K562 (cell line): ENCODE measurements around the gene AMH. TPM values are rescaled to one million over a fixed set of nuclear protein-coding genes. Genes with fewer than 3 reads are reported as not detected.
A peak's percentile ranks its signal among the peaks of the same experiment; 100 is the strongest.

Experiments used
- ATAC-seq: fragments of 200-7000 bp; cut with Tn5 transposase; 3 replicates; pipeline ENCODE4 v1.9.1; 2020; ENCODE audit warnings: moderate library complexity
- BruUV-seq: library from RNA; stranded (reverse); fragments of 400-500 nt; replicated peaks from 2 replicates; lab custom pipeline; 2021; lab: Mats Ljungman, UMichigan
- CTCF ChIA-PET: fragments of 300-600 bp; formaldehyde crosslinking; extraction: SDS; loops from one replicate; lab custom pipeline; 2021; ENCODE audit warnings: low intra/inter-chr PET ratio; lab: Yijun Ruan, JAX
- POLR2A ChIA-PET: fragments of 300-600, 350-650 bp; sonication (Branson Sonifier 250); formaldehyde crosslinking; extraction: SDS; loops from one replicate; lab custom pipeline; 2021; ENCODE audit warnings: antibody characterized with exemption, inconsistent platforms; lab: Yijun Ruan, JAX
- DNase-seq, 4 experiments: peaks; one replicate each; pipeline versions ENCODE4 v3.0.0 to v3.0.0-alpha.2; 2011 to 2018; ENCODE audit warnings: low spot score in 3 of 4, mixed read lengths in 3 of 4; ENCODE audit errors: extremely low read depth in 1 of 4
- FAIRE-seq: peaks from 2 replicates; lab custom pipeline; 2011; peaks lifted over from hg19 to GRCh38; lab: Jason Lieb, UNC
- H2AFZ ChIP-seq: 2 replicates; pipeline ENCODE4 v1.6.0; 2011; ENCODE audit warnings: low read depth, low read length, control low read depth, inconsistent platforms
- H3K27ac ChIP-seq: fragments of 200-600 bp; 3 replicates; pipeline ENCODE4 v1.8.0; 2011; ENCODE audit warnings: low read depth, mild to moderate bottlenecking, control low read depth, inconsistent platforms, low read length, moderate library complexity, mixed read lengths; ENCODE audit errors: extremely low read depth
- H3K27me3 ChIP-seq, 2 experiments: fragments of 300-600 bp in 1 of 2; 2 replicates in 1 of 2; 3 replicates in 1 of 2; pipeline versions ENCODE4 v1.6.0 to v1.8.0; 2011; ENCODE audit warnings: inconsistent platforms in 2 of 2, low read length in 2 of 2, mild to moderate bottlenecking in 1 of 2, mixed read lengths in 1 of 2, moderate library complexity in 1 of 2; ENCODE audit not compliant: control insufficient read depth in 2 of 2, insufficient read depth in 2 of 2
- H3K36me3 ChIP-seq: fragments of 300-600 bp; 3 replicates; pipeline ENCODE4 v1.8.0; 2011; ENCODE audit warnings: mild to moderate bottlenecking, low read length, inconsistent platforms; ENCODE audit not compliant: control insufficient read depth, insufficient read depth
- H3K4me1 ChIP-seq, 2 experiments: fragments of 200-600 bp in 1 of 2; replicated peaks in 1 of 2; 2 replicates in 1 of 2; 3 replicates in 1 of 2; pipeline versions ENCODE4 v1.5.1 to v1.8.0; 2011; ENCODE audit warnings: inconsistent platforms in 2 of 2, low read length in 2 of 2, mild to moderate bottlenecking in 1 of 2, mixed read lengths in 1 of 2, moderate library complexity in 1 of 2; ENCODE audit not compliant: control insufficient read depth in 2 of 2, insufficient read depth in 2 of 2
- H3K4me2 ChIP-seq: 2 replicates; pipeline ENCODE4 v1.6.1; 2011; ENCODE audit warnings: low read length, control low read depth, inconsistent platforms, mixed read lengths; ENCODE audit not compliant: insufficient read depth
- H3K4me3 ChIP-seq: fragments of 200-600 bp; sonication (generic), shearing (Covaris generic); 2 replicates; pipeline ENCODE4 v1.5.1; 2016; ENCODE audit warnings: control low read depth, inconsistent platforms
- H3K79me2 ChIP-seq: fragments of 200-600 bp; 3 replicates; pipeline ENCODE4 v1.8.0; 2011; ENCODE audit warnings: low read length, inconsistent platforms; ENCODE audit not compliant: control insufficient read depth, insufficient read depth
- H3K9ac ChIP-seq, 2 experiments: 2 replicates each; pipeline versions ENCODE4 v1.6.0 to v1.6.1; 2011; ENCODE audit warnings: low read depth in 2 of 2, low read length in 2 of 2, control low read depth in 1 of 2, inconsistent platforms in 1 of 2, mild to moderate bottlenecking in 1 of 2, mixed read lengths in 1 of 2; ENCODE audit not compliant: insufficient read depth in 1 of 2
- H3K9me1 ChIP-seq: one replicate; pipeline ENCODE4 v1.6.0; 2011; ENCODE audit warnings: inconsistent platforms, mild to moderate bottlenecking, low read length, moderate library complexity; ENCODE audit not compliant: control insufficient read depth, insufficient read depth
- H3K9me3 ChIP-seq: replicated peaks from 2 replicates; pipeline ENCODE4 v1.5.1; 2011; ENCODE audit warnings: low read depth, low read length, inconsistent platforms; ENCODE audit not compliant: control insufficient read depth, insufficient read depth
- H4K20me1 ChIP-seq: replicated peaks from 2 replicates; pipeline ENCODE4 v1.6.1; 2011; ENCODE audit warnings: low read length, inconsistent platforms, mixed read lengths; ENCODE audit not compliant: control insufficient read depth, insufficient read depth
- HDGF ChIP-seq: fragments of 450-650 bp; IDR thresholded peaks from 2 replicates; pipeline ENCODE4 v1.6.1; 2016
- JUN ChIP-seq, 2 experiments: sonication (generic) in 1 of 2; formaldehyde crosslinking in 1 of 2; IDR thresholded peaks; 2 replicates each; pipeline versions ENCODE4 v1.6.1 to v1.8.0; 2012 to 2022; ENCODE audit warnings: borderline replicate concordance in 2 of 2, mild to moderate bottlenecking in 2 of 2, improper control_type of control experiment in 1 of 2, low read depth in 1 of 2, low read length in 1 of 2, missing genetic modification reagents in 1 of 2
- RFX1 ChIP-seq: fragments of 450-650 bp; IDR thresholded peaks from 2 replicates; pipeline ENCODE4 v1.6.1; 2016; ENCODE audit warnings: mild to moderate bottlenecking, moderate library complexity
- SIN3A ChIP-seq, 2 experiments: fragments of 150-350 bp in 1 of 2; IDR thresholded peaks; 2 replicates each; pipeline ENCODE4 v1.6.1; 2011 to 2016; ENCODE audit warnings: borderline replicate concordance in 2 of 2, low read depth in 2 of 2, low read length in 2 of 2, mild to moderate bottlenecking in 2 of 2, moderate library complexity in 2 of 2; ENCODE audit not compliant: control insufficient read depth in 1 of 2
- TCFL5 ChIP-seq: fragments of 250-450 bp; sonication (Bioruptor Pico); conservative IDR thresholded peaks from 2 replicates; pipeline ENCODE4 v1.6.1; 2021; ENCODE audit warnings: mild to moderate bottlenecking, moderate library complexity, matching md5 sums
- TEAD1 ChIP-seq, 2 experiments: fragments of 450-650 bp in 1 of 2; sonication (generic) in 1 of 2; formaldehyde crosslinking; IDR thresholded peaks; 2 replicates each; pipeline versions ENCODE4 v1.4.0 to v1.8.0; 2020 to 2022; ENCODE audit warnings: mild to moderate bottlenecking in 2 of 2, missing genetic modification reagents in 1 of 2
- ZNF830 ChIP-seq: fragments of 250-450 bp; sonication (Bioruptor Pico); IDR thresholded peaks from 2 replicates; pipeline ENCODE4 v1.5.0; 2021; ENCODE audit warnings: mild to moderate bottlenecking
- WGBS: fragments of 100-300 bp; shearing (Covaris generic); methylation state at CpG from one replicate; pipeline ENCODE4 v1.1.6; 2016; ENCODE audit warnings: low coverage, mixed read lengths; ENCODE audit not compliant: insufficient coverage; ENCODE audit errors: missing lambda C conversion rate; 5-methylcytosine and 5-hydroxymethylcytosine counted together
- in situ Hi-C: fragments of 300-500 bp; cut with MboI; formaldehyde crosslinking; loops from 4 replicates; pipeline ENCODE4 v1.15.0; 2018; ENCODE audit warnings: inconsistent platforms, mixed read lengths
- intact Hi-C: fragments of 100-400 bp; cut with micrococcal nuclease; formaldehyde crosslinking; loops from 2 replicates; pipeline ENCODE4 v1.14.2; 2022
- polyA plus RNA-seq, 8 experiments: library from polyadenylated mRNA; depleted of rRNA in 4 of 8; stranded (reverse) in 5 of 8; unstranded in 3 of 8; fragments of >200 nt; fragmentation: Nextera tagmentation in 2 of 8; fragmentation: Illumina TruSeq in 1 of 8; extraction: Ambion mirVana in 2 of 8; extraction: Trizol in 1 of 8; gene quantifications; 2 replicates each; pipeline versions ENCODE4 v1.2.1 to v1.2.3, GENCODE V29; 2011 to 2014; ENCODE audit warnings: inconsistent platforms in 1 of 8, missing spikeins in 1 of 8
- total RNA-seq, 7 experiments: library from RNA; depleted of rRNA in 6 of 7; stranded (reverse); fragments of >200 nt in 6 of 7; fragmentation: Illumina TruSeq in 2 of 7; extraction: Trizol in 2 of 7; gene quantifications; 2 replicates each; pipeline versions ENCODE4 v1.2.1 to v1.2.3, GENCODE V29; 2011 to 2021; ENCODE audit warnings: low replicate concordance in 1 of 7
- TF ChIP-seq, protein P1 (sequence below), 2 experiments: fragments of 450-650 bp; conservative IDR thresholded peaks; 2 replicates each; pipeline ENCODE4 v1.6.1; 2017; ENCODE audit warnings: mild to moderate bottlenecking in 2 of 2, moderate library complexity in 2 of 2
- TF ChIP-seq, protein P2 (sequence below): fragments of 450-650 bp; IDR thresholded peaks from 2 replicates; pipeline ENCODE4 v1.6.1; 2016; ENCODE audit warnings: low read depth, mild to moderate bottlenecking, moderate library complexity
- TF ChIP-seq, protein P3 (sequence below): sonication (generic); formaldehyde crosslinking; IDR thresholded peaks from 2 replicates; pipeline ENCODE4 v1.8.0; 2022; ENCODE audit warnings: mild to moderate bottlenecking, missing genetic modification reagents
- TF ChIP-seq, protein P4 (sequence below): sonication (generic); formaldehyde crosslinking; IDR thresholded peaks from 2 replicates; pipeline ENCODE4 v1.9.0; 2022; ENCODE audit warnings: mild to moderate bottlenecking, missing genetic modification reagents

AMH gene
- total and polyA plus RNA-seq, 9 of the 15 experiments (the other 6 are each of a cell fraction or from before 2014, with no cell fraction given): 0.29 to 27.4 (median 2.6) TPM; not detected in 2

DNA sequence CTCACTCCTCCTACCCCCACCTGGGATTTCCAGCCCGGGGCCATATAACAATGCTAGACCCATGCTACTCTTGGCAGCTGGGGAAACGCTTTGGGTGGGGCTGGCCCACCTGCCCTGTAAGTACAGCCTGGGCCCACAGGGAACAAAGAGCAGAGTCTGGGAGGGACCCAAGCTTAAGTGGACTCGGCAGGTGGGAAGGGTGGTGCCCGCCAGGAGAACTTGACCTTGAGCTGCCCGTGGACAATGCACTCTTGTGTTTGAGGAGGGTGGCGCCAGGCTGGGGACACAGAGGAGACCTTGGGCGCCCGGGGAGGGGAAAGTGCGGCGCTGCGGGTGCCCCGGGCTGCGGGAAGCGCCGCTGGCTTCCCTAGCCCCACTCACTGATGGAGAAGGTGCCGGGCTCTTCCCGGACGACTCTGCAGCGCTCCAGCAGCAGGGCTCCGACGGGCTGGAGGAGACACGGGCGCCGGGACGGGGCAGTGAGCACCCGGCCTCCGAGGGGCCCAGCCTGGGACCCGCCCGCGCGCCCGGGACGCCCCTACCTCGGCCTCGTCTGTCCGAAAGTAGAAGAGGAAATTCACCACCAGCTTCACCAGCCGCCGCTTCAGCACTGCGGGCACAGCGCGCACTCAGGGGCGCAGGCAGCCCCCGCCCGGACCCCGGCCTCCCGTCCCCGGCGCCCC lies 13.6 kb upstream of the AMH start:
- intact Hi-C loops (loop anchor here (1.0 to 2.0 kb wide), 4 partner anchors 27 to 156 kb away; no protein-coding TSS in a partner anchor), in situ Hi-C loops (loop anchor here (5.0 to 10.0 kb wide), 3 partner anchors 37 to 162 kb away; no protein-coding TSS in a partner anchor)
- no peaks in the 10 kb centered on the region for H3K9me3 ChIP-seq
- H3K4me2 ChIP-seq: peak overlapping the region; percentile 94
- FAIRE-seq (no peak), ATAC-seq (peak; percentile 3), DNase-seq (peak in 1 of 4 experiments; percentile 43)
- H3K4me1 ChIP-seq: peaks cover 19 to 71% of the 10 kb centered on the region in 2 experiments
- WGBS: 0% methylated on average over 23 of the region's 48 CpGs
- H3K9me1 ChIP-seq: peaks cover 8% of the 10 kb centered on the region
- POLR2A ChIA-PET: interaction anchor here (0.5 to 1.3 kb wide), 11 partner anchors 8 to 648 kb away, joined by 3 to 6 read pairs (median 4); no protein-coding TSS in a partner anchor
- peak overlapping the region; percentile 98 for H3K27ac ChIP-seq
- H4K20me1 ChIP-seq: peaks cover 39% of the 10 kb centered on the region
- no TSS peak for BruUV-seq
- H3K36me3 ChIP-seq: peaks cover 57% of the 10 kb centered on the region; the same call in 2 of the 3 replicates
- CTCF ChIA-PET: interaction anchor here (0.6 to 1.5 kb wide), 4 partner anchors 38 to 306 kb away, joined by 3 to 6 read pairs (median 4); no protein-coding TSS in a partner anchor
- no peaks in the 10 kb centered on the region for H3K27me3 ChIP-seq
- H3K9ac ChIP-seq: peak overlapping the region; percentile 90 to 98
- H3K79me2 ChIP-seq: peaks cover 78% of the 10 kb centered on the region
- H3K4me3 ChIP-seq: peak overlapping the region; percentile 97
- 0 out of 2 replicates have a peak overlapping the region, but pooled peaks have one; percentile 27 for H2AFZ ChIP-seq
- TF ChIP-seq TCFL5 (CRISPR knock-in tag): no peak
- TF ChIP-seq TEAD1 (CRISPR knock-in tag; IDR thresholded peaks at IDR 0.05): peak in 1 of 2 experiments; percentile 34; a peak in 1 of 4 replicates
- TF ChIP-seq, protein P1, sequence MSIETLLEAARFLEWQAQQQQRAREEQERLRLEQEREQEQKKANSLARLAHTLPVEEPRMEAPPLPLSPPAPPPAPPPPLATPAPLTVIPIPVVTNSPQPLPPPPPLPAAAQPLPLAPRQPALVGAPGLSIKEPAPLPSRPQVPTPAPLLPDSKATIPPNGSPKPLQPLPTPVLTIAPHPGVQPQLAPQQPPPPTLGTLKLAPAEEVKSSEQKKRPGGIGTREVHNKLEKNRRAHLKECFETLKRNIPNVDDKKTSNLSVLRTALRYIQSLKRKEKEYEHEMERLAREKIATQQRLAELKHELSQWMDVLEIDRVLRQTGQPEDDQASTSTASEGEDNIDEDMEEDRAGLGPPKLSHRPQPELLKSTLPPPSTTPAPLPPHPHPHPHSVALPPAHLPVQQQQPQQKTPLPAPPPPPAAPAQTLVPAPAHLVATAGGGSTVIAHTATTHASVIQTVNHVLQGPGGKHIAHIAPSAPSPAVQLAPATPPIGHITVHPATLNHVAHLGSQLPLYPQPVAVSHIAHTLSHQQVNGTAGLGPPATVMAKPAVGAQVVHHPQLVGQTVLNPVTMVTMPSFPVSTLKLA (conservative IDR thresholded peaks at IDR 0.05): no peak
- TF ChIP-seq, protein P2, sequence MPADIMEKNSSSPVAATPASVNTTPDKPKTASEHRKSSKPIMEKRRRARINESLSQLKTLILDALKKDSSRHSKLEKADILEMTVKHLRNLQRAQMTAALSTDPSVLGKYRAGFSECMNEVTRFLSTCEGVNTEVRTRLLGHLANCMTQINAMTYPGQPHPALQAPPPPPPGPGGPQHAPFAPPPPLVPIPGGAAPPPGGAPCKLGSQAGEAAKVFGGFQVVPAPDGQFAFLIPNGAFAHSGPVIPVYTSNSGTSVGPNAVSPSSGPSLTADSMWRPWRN: no peak
- TF ChIP-seq ZNF830: no peak
- no peak for TF ChIP-seq RFX1
- TF ChIP-seq HDGF: no peak
- no peak for TF ChIP-seq JUN (IDR thresholded peaks at IDR 0.05; ENCODE audit: borderline replicate concordance, low read depth, low read length)
- 0 out of 2 replicates have a peak, but pooled peaks have one; percentile 24 for TF ChIP-seq JUN (CRISPR knock-in tag; IDR thresholded peaks at IDR 0.05; ENCODE audit: borderline replicate concordance)
- TF ChIP-seq, protein P3, sequence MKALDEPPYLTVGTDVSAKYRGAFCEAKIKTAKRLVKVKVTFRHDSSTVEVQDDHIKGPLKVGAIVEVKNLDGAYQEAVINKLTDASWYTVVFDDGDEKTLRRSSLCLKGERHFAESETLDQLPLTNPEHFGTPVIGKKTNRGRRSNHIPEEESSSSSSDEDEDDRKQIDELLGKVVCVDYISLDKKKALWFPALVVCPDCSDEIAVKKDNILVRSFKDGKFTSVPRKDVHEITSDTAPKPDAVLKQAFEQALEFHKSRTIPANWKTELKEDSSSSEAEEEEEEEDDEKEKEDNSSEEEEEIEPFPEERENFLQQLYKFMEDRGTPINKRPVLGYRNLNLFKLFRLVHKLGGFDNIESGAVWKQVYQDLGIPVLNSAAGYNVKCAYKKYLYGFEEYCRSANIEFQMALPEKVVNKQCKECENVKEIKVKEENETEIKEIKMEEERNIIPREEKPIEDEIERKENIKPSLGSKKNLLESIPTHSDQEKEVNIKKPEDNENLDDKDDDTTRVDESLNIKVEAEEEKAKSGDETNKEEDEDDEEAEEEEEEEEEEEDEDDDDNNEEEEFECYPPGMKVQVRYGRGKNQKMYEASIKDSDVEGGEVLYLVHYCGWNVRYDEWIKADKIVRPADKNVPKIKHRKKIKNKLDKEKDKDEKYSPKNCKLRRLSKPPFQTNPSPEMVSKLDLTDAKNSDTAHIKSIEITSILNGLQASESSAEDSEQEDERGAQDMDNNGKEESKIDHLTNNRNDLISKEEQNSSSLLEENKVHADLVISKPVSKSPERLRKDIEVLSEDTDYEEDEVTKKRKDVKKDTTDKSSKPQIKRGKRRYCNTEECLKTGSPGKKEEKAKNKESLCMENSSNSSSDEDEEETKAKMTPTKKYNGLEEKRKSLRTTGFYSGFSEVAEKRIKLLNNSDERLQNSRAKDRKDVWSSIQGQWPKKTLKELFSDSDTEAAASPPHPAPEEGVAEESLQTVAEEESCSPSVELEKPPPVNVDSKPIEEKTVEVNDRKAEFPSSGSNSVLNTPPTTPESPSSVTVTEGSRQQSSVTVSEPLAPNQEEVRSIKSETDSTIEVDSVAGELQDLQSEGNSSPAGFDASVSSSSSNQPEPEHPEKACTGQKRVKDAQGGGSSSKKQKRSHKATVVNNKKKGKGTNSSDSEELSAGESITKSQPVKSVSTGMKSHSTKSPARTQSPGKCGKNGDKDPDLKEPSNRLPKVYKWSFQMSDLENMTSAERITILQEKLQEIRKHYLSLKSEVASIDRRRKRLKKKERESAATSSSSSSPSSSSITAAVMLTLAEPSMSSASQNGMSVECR (CRISPR knock-in tag): peak; percentile 63; the same call in 1 of the 2 replicates
- TF ChIP-seq SIN3A (IDR thresholded peaks at IDR 0.05; ENCODE audit: borderline replicate concordance in 2 of 2, control insufficient read depth in 1 of 2, low read depth in 2 of 2, low read length in 2 of 2): 0 out of 4 replicates have a peak, but pooled peaks of 1 of the 2 experiments have one; percentile 44
- TF ChIP-seq, protein P4, sequence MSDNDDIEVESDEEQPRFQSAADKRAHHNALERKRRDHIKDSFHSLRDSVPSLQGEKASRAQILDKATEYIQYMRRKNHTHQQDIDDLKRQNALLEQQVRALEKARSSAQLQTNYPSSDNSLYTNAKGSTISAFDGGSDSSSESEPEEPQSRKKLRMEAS (CRISPR knock-in tag): 0 out of 2 replicates have a peak, but pooled peaks have one; percentile 37
